Activated T-helper 9 cell treated with anti-CD3 and anti-CD28 coated beads, Interleukin-2, amount 50 U/mL, for 16 hours (primary cell): ENCODE results near the gene HECA.
"Not testable (repeated sequence)": the region's sequence is repeated elsewhere in the genome, so short reads cannot be mapped to it uniquely, and the experiment has no call there.

Experiments
- DNase-seq: peaks from one replicate; pipeline ENCODE4 v3.0.0-alpha.2; 2020; ENCODE audit warnings: low read depth

The HECA gene

GRCh38 chr6:139134817-139135577, at the start of gene HECA:
Gene HECA (plus strand): TSS chr6:139135080. CDS start chr6:139135397, 317 bp downstream.
- peak; percentile 100 for DNase-seq

DNA sequence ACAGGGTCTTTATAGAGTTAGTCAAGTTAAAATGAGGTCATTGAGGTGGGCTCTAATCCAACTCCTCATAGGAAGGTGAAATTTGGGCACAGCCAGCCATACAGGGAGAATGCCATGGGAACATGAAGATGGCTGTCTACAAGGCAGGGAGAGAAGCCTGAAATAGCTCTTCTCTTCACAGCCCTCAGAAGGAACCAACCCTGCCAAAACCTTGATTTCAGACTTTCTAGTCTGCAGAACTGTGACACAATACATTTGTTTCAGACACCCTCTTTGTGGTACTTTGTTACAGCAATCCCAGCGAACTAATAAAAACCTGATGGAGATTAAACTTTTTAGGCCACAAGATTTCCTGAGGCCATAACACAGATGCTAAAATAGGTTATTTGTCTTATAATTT, 43.1 kb upstream of the HECA start:
- no peak for DNase-seq

DNA sequence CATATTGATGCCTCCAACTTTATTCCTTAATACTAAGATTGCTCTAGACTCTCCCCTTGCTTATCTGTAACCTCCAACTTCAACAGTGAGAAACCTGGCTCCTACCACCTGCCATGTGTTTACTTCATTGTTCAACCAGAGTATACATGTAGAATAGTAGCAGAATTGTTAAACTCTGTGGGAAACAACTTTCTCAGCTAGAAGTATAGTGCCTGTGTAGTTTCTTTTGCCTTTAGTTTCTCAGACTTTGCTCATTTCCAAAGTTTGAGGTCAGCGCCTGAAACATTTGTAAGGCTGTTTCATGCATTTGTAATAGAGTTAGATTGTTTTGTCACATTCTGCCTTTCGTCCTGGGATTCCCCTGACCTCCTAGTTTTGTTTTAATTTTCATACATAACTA, 34.9 kb upstream of the HECA start:
- DNase-seq, result no peak

DNA sequence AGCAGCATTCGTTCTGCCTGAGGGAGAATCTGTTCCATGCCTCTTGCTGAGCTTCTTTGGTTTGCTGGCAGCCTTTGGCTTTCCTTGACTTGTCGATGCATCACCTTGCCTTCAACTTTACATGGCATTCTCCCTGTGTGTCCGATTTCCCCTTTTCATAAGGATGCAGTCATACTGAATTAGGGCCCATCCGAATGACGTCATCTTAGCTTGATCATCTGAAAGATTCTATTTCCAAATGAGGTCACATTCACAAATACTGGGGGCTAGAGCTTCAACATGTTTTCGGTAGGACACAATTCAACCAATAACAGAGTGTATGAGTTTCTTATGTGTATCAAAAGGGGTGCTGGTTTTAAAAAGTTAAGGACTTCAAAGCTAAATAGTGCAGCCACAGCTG, 27.8 kb upstream of the HECA start:
- no peak for DNase-seq

GRCh38 chr6:139108378-139108777, 26.5 kb upstream of the HECA start:
- DNase-seq, result no peak

GRCh38 chr6:139109558-139109957, 25.3 kb upstream of the HECA start:
- DNase-seq, result no peak

GRCh38 chr6:139112146-139112545, 22.7 kb upstream of the HECA start:
- DNase-seq, result no peak

- DNase-seq, result no peak
These were observed 22.3 kb upstream of the HECA start for GRCh38 chr6:139112561-139112960.

DNA sequence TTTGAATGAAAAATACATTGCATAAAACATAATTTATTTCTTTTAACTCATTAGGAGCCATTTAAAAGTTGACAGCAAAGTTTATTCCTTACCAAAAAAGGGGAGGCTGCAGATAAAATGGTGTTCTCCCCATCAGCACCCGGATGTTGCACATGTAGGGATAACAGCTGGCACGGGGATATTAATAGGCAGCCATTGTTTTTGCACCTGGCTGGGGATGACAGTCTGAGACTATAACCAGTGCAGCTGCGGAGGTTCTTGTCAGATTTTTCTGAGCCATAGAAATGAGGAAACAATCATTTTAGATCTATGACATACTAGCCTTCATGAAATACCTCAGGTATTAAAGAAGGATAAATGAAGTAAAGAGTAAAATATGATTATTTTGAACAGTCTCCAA, 20.1 kb upstream of the HECA start:
- no peak for DNase-seq

DNA sequence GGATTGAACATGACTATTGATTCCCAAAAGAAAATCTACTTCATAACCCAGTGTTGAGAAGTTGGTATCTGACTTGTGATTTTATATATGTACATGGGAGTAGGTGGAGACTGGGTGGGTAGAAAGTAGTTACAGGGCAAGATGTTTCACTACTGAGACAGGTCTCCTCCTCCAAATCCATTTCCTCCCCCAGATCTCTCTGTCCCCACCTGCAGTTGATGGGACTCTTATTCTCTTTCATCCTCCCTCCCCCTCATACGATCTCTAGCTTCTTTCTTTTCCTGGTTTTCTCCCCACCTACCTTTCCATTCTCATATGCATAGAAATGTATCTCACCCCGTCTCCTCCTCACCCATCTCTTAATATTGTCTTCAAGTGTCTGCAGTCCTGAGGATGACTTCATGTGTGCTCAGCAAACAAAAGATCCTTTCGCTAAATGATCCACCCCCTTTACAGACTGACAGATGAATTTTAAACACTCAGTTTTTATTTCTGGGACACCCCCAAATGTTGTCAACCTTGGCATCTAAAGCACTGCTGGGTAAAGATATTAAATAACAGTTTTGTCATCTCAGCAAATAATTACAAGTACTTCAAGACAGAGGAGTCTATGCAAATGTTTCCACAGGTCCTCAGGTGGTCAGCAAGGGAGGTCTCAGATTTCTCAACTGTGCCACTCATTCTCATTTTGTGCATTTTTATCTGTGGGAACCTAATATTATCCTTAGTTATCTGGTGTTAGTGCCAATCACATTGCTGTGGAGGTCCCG, 18.7 kb upstream of the HECA start:
- DNase-seq, result no peak

GRCh38 chr6:139117734-139118133, 17.1 kb upstream of the HECA start:
- no peak for DNase-seq

GRCh38 chr6:139119552-139119951, 15.3 kb upstream of the HECA start:
- no peak for DNase-seq

- not testable (repeated sequence) for DNase-seq
These were observed 12.1 kb upstream of the HECA start for GRCh38 chr6:139122823-139123222.

GRCh38 chr6:139124887-139125672, 9.8 kb upstream of the HECA start:
- peak; percentile 56 for DNase-seq

DNA sequence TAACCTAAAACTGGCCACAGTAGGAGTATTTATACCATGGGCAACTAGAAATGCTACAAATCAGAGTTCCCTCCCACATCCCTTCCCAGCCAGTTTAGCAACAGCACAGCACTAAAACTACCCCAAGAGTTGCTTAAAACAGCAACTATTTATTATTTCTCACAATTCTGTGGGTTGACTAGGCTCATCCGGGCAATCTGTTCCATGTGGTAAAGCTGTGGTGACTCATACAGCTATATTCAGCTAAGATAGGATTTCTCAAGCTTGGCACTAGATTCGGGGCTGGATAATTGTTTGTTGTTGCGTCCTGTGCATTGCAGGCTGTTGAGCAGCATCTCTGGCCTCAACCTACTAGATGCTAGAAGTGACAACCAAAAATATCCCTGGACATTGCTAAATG, 8.6 kb upstream of the HECA start:
- no peak for DNase-seq

DNA sequence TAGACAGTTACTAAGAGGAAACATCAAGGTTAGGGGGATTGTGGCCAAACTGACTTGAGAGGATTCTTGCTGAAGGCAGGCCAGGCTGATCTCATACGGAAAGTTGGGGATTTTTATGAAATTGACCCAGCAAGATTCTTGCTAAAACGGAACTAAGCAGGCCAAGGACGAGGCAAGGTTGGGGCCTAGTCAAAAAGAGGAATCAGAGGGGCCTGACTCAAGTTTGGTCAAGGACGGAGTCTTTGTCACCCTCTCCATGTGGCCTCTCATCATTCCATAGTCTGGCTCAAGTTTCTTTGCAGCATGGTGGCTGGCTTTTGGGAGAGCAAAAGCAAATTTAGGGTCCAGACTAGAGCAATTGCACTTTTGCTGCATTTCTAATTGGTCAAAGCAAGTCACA, 7.9 kb upstream of the HECA start:
- no peak for DNase-seq

- no peak for DNase-seq
These were observed 5.6 kb upstream of the HECA start for GRCh38 chr6:139129284-139129683.

DNA sequence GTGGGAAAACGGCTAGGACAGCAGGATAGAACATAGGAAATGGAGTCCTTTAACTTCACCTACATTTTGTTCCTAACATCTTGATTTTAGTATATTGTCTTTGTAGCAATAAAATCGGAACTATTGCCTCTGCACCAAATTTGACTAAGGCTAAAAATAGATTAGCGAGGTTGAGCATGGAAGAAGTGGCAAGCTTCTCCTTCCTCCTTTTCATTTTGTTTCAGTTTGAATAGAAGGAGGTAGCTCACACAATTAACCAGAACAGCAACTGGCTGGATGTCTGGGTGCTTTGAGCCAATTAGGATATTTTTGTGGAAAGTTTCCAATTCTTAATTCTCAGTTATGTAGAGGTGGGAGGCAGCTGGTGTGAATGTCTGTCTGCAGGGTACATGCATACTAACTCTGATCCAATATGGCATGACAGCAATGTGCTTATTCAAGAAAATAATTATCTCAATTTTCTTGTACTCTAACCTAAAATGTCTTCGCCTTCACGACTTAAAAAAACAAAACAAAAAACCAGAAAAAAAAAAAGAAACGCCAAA, 3.1 kb upstream of the HECA start:
- DNase-seq, result no peak

GRCh38 chr6:139133262-139134063, 1.4 kb upstream of the HECA start:
- no peak for DNase-seq

DNA sequence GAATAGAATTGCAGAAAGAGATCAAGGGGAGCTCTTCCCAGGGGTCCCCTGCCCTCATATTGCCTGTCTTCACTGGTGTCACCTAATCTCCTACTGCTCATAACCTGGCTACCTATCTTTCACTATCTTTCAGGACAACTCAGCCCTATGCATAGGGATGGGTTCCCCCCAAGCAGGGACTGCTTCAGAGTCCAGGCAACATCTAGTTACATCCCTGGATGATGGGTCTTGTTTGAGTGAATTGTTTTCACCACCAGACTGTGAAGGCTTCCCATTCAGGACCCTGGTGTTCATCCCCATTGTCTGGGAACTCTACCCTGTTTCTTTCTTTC, 850 bp upstream of the HECA start:
- DNase-seq, result no peak
